Spinal cord (tissue), 10 donors: ENCODE data around the gene LMX1B. TPM values are rescaled to one million over a fixed set of nuclear protein-coding genes. Genes with fewer than 3 reads are reported as not detected.

Experiments used
- DNase-seq, 6 donors: peaks; one replicate each; pipeline versions ENCODE4 v3.0.0 to v3.0.0-alpha.2; 2013 to 2015; ENCODE audit warnings: low spot score in 6 of 6, low read depth in 4 of 6
- H3K27ac ChIP-seq: one replicate; pipeline ENCODE4 v1.5.1; 2013; ENCODE audit warnings: low read depth, low read length, control low read depth
- H3K27me3 ChIP-seq: one replicate; pipeline ENCODE4 v1.6.1; 2013; ENCODE audit warnings: low read length; ENCODE audit not compliant: control insufficient read depth, insufficient read depth
- H3K36me3 ChIP-seq: one replicate; pipeline ENCODE4 v1.6.1; 2013; ENCODE audit warnings: low read length; ENCODE audit not compliant: control insufficient read depth, insufficient read depth
- H3K4me1 ChIP-seq: one replicate; pipeline ENCODE4 v1.6.1; 2013; ENCODE audit warnings: low read length; ENCODE audit not compliant: control insufficient read depth, insufficient read depth
- H3K4me3 ChIP-seq: one replicate; pipeline ENCODE4 v1.5.1; 2013; ENCODE audit warnings: low read depth, low read length, control low read depth
- H3K9me3 ChIP-seq: one replicate; pipeline ENCODE4 v1.6.1; 2013; ENCODE audit warnings: low read length; ENCODE audit not compliant: control insufficient read depth, insufficient read depth
- WGBS: methylation state at CpG from one replicate; pipeline ENCODE4 v1.1.5; 2013; ENCODE audit warnings: missing lambda C conversion rate; ENCODE audit not compliant: insufficient coverage; 5-methylcytosine and 5-hydroxymethylcytosine counted together
- polyA plus RNA-seq, 2 donors: library from polyadenylated mRNA; unstranded; fragments of 120-200 nt; gene quantifications; one replicate each; pipeline ENCODE4 v1.2.1, GENCODE V29; 2013; ENCODE audit not compliant: insufficient read length in 2 of 2
- total RNA-seq, 2 donors: library from RNA; depleted of rRNA in 1 of 2; stranded (reverse); fragments of 120-200 nt in 1 of 2; fragments of >200 nt in 1 of 2; gene quantifications; one replicate each; pipeline versions ENCODE4 v1.2.3 to v1.2.4, GENCODE V29; 2013 to 2014
- donor health status: healthy.

Gene LMX1B
- total and polyA plus RNA-seq, 4 donors: 3.5 to 34.0 (median 17.7) TPM

DNA sequence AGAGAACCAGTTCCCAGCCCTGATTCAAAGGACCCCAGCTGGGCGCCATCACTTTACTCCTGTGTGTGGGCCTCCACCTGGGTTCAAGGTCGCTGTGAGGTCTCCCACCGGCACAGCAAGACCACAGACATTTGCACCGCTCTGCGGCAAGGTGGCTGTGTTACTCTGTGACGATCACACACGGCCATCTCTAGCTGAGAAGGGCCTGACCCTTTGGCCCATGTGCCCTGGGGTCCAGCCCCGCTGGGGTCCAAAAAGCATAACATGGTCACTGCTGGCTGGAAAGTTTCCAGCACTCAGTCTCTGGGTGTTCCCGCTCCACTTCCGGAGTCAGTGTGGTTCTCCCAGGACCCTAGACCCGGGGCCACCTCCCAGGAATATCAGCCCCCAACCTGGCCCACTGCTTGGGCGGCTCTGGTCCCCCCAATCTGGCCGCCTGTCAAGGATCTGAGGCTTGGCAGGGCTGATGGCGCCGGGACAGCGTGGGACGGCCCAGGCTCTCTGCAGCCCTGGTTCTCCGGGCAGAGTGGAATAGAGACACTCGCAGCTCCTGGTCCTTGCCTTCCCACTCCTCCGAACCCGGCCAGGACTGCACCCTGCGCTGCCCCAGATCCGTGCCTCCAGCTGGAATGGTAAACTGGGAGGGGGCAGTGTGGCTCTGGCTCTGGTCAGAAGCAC is 3.9 kb upstream of the LMX1B start:
- no peak overlapping the region for H3K4me3 ChIP-seq
- no peaks in the 10 kb centered on the region for H3K9me3 ChIP-seq
- no peak overlapping the region for H3K27ac ChIP-seq
- peaks cover 53% of the 10 kb centered on the region for H3K4me1 ChIP-seq
- H3K27me3 ChIP-seq: peaks cover 68% of the 10 kb centered on the region
- 18% methylated on average over 20 of the region's 23 CpGs for WGBS
- H3K36me3 ChIP-seq: no peaks in the 10 kb centered on the region
- DNase-seq: no peak

DNA sequence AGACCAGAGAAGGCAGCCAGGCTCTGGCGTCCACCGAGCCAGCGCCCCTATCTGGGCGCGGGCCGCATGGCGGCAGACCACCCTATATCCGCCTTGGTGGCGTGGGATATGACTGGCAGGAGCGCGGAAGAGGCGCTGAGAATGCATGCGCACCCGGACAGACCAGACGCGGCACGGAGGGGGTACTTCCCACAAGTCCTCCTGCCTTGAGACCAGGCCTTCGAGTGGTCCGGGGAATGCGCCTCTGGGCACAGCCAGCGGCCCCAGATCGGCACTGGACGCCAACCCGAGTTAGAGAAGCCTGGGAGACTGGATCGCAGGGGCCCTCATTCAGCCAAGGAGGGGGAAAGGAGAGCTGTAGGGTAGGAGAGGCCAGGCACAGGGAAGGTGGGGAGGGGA is 2.5 kb upstream of the LMX1B start:
- Histone ChIP-seq H3K27me3 (peaks cover 80% of the 10 kb centered on the region), H3K27ac (no peak overlapping the region), H3K4me3 (no peak overlapping the region), H3K9me3 (no peaks in the 10 kb centered on the region), H3K36me3 (no peaks in the 10 kb centered on the region), H3K4me1 (peaks cover 55% of the 10 kb centered on the region)
- peak in 1 of 6 donors; percentile 57 for DNase-seq
- 3% methylated on average over 25 of the region's 25 CpGs for WGBS

GRCh38 chr9:126611592-126612325 is 2.0 kb upstream of the LMX1B start:
- peak in 3 of 6 donors; percentile 50 to 88 (median 83) for DNase-seq
- Histone ChIP-seq H3K27ac (no peak overlapping the region), H3K27me3 (peaks cover 82% of the 10 kb centered on the region), H3K4me3 (peak overlapping the region; percentile 12), H3K9me3 (no peaks in the 10 kb centered on the region), H3K4me1 (peaks cover 58% of the 10 kb centered on the region), H3K36me3 (peaks cover 4% of the 10 kb centered on the region)
- WGBS: 1% methylated on average over 43 of the region's 43 CpGs

DNA sequence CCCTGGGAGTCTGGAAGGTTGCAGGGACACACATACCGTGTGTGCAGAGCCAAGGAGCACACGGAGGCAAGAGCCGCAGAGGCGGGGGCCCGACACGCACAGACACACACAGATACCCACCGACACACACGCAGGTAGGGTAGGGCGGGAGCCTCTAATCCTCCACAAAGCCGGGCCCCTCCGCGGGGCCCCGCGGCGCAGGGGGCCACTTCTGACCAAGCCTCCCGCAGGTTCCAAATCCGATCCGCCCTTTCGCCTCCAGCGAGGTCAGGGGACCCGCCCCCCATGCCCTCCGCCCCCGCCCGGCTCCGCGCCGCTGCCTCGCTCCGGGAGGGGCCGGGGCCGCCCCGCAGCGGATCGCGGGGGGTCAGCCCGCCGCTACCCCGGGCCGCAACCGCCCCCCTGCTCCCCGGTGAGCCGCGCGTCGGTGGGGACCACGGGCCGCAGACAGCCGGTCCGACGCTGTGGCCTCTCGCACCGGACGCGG is 1.4 kb upstream of the LMX1B start:
- no peak for DNase-seq
- peaks cover 4% of the 10 kb centered on the region for H3K36me3 ChIP-seq
- WGBS: 0% methylated on average over 52 of the region's 54 CpGs
- no peaks in the 10 kb centered on the region for H3K9me3 ChIP-seq
- H3K27ac ChIP-seq: no peak overlapping the region
- H3K4me3 ChIP-seq: peak overlapping the region; percentile 12
- H3K4me1 ChIP-seq: peaks cover 59% of the 10 kb centered on the region
- H3K27me3 ChIP-seq: peaks cover 84% of the 10 kb centered on the region

GRCh38 chr9:126612813-126613641 is 701 bp upstream of the LMX1B start:
- Histone ChIP-seq H3K36me3 (peaks cover 4% of the 10 kb centered on the region), H3K27ac (peak overlapping the region; percentile 15), H3K9me3 (no peaks in the 10 kb centered on the region), H3K4me1 (peaks cover 59% of the 10 kb centered on the region), H3K27me3 (peaks cover 89% of the 10 kb centered on the region), H3K4me3 (peak overlapping the region; percentile 12)
- WGBS: under 1% methylated on average over 57 of the region's 68 CpGs
- no peak for DNase-seq

- no peaks in the 10 kb centered on the region for H3K9me3 ChIP-seq
- no peak overlapping the region for H3K27ac ChIP-seq
- peaks cover 90% of the 10 kb centered on the region for H3K27me3 ChIP-seq
- WGBS: under 1% methylated on average over 63 of the region's 64 CpGs
- no peak for DNase-seq
- H3K36me3 ChIP-seq: peaks cover 7% of the 10 kb centered on the region
- H3K4me1 ChIP-seq: peaks cover 56% of the 10 kb centered on the region
- peak overlapping the region; percentile 12 for H3K4me3 ChIP-seq
Observed at GRCh38 chr9:126614088-126614454, 343 bp downstream of the LMX1B start.

GRCh38 chr9:126614455-126615244 is 922 bp downstream of the LMX1B start:
- Histone ChIP-seq H3K9me3 (no peaks in the 10 kb centered on the region), H3K27ac (peak overlapping the region; percentile 15), H3K4me3 (peak overlapping the region; percentile 12), H3K27me3 (peaks cover 90% of the 10 kb centered on the region), H3K4me1 (peaks cover 56% of the 10 kb centered on the region), H3K36me3 (peaks cover 10% of the 10 kb centered on the region)
- peak in 1 of 6 donors; percentile 32 for DNase-seq
- under 1% methylated on average over 62 of the region's 65 CpGs for WGBS

GRCh38 chr9:126615245-126615790 is 1.6 kb downstream of the LMX1B start:
- Histone ChIP-seq H3K4me3 (peak overlapping the region; percentile 12), H3K4me1 (peaks cover 50% of the 10 kb centered on the region)

More at GRCh38 chr9:126615245-126615790, 1.6 kb downstream of the LMX1B start:
- DNase-seq: peak in 2 of 6 donors; percentile 54 to 62
- Histone ChIP-seq H3K27me3 (peaks cover 90% of the 10 kb centered on the region), H3K27ac (no peak overlapping the region), H3K36me3 (peaks cover 10% of the 10 kb centered on the region), H3K9me3 (no peaks in the 10 kb centered on the region)
- WGBS: under 1% methylated on average over 62 of the region's 62 CpGs
